Trophoblast cell (in vitro differentiated cells and primary cell): ENCODE data around the gene AP2A2.

Experiments
- DNase-seq, 2 donors: peaks; one replicate each; pipeline ENCODE4 v3.0.0-alpha.2; 2016
- H2AFZ ChIP-seq: 2 replicates; pipeline ENCODE4 v1.6.1; 2013; ENCODE audit warnings: low read length, moderate library complexity, mild to moderate bottlenecking; ENCODE audit not compliant: insufficient read depth, poor library complexity
- H2AK5ac ChIP-seq: 2 replicates; pipeline ENCODE4 v1.6.1; 2013; ENCODE audit warnings: mild to moderate bottlenecking, low read length
- H2BK120ac ChIP-seq: 2 replicates; pipeline ENCODE4 v1.6.1; 2013; ENCODE audit warnings: low read length, mild to moderate bottlenecking, moderate library complexity; ENCODE audit not compliant: insufficient read depth, poor library complexity
- H2BK12ac ChIP-seq: 2 replicates; pipeline ENCODE4 v1.6.1; 2013; ENCODE audit warnings: mild to moderate bottlenecking, low read length, moderate library complexity
- H2BK5ac ChIP-seq: 2 replicates; pipeline ENCODE4 v1.6.1; 2013; ENCODE audit warnings: low read length, low read depth, moderate library complexity, mild to moderate bottlenecking; ENCODE audit not compliant: poor library complexity
- H3K14ac ChIP-seq: 2 replicates; pipeline ENCODE4 v1.6.1; 2013; ENCODE audit warnings: mild to moderate bottlenecking, low read length
- H3K18ac ChIP-seq: 2 replicates; pipeline ENCODE4 v1.6.1; 2013; ENCODE audit warnings: mild to moderate bottlenecking, low read length
- H3K23ac ChIP-seq: 2 replicates; pipeline ENCODE4 v1.6.1; 2013; ENCODE audit warnings: low read length
- H3K27ac ChIP-seq: 2 replicates; pipeline ENCODE4 v1.5.1; 2013; ENCODE audit warnings: low read depth, mild to moderate bottlenecking, inconsistent platforms, low read length, moderate library complexity
- H3K27me3 ChIP-seq: 2 replicates; pipeline ENCODE4 v1.6.1; 2013; ENCODE audit warnings: inconsistent platforms, mild to moderate bottlenecking, low read length, moderate library complexity; ENCODE audit not compliant: insufficient read depth
- H3K36me3 ChIP-seq, 2 experiments: 1 replicate in 1 of 2; 2 replicates in 1 of 2; pipeline ENCODE4 v1.6.1; 2013; ENCODE audit warnings: low read length in 2 of 2, mild to moderate bottlenecking in 2 of 2, moderate library complexity in 1 of 2; ENCODE audit not compliant: insufficient read depth in 2 of 2, control insufficient read depth in 1 of 2
- H3K4ac ChIP-seq: 2 replicates; pipeline ENCODE4 v1.6.1; 2013; ENCODE audit warnings: low read depth, mild to moderate bottlenecking, low read length, moderate library complexity
- H3K4me1 ChIP-seq, 2 experiments: 1 replicate in 1 of 2; 2 replicates in 1 of 2; pipeline ENCODE4 v1.6.1; 2013; ENCODE audit warnings: low read length in 2 of 2, mild to moderate bottlenecking in 2 of 2, moderate library complexity in 1 of 2; ENCODE audit not compliant: insufficient read depth in 2 of 2, control insufficient read depth in 1 of 2
- H3K4me2 ChIP-seq: 2 replicates; pipeline ENCODE4 v1.6.1; 2013; ENCODE audit warnings: inconsistent platforms, mild to moderate bottlenecking, low read length, moderate library complexity
- H3K4me3 ChIP-seq: 2 replicates; pipeline ENCODE4 v1.5.1; 2013; ENCODE audit warnings: mild to moderate bottlenecking, low read depth, low read length, inconsistent platforms
- H3K79me1 ChIP-seq: one replicate; pipeline ENCODE4 v1.6.1; 2013; ENCODE audit warnings: low read length
- H3K79me2 ChIP-seq: 2 replicates; pipeline ENCODE4 v1.6.1; 2013; ENCODE audit warnings: low read length, mild to moderate bottlenecking; ENCODE audit not compliant: control insufficient read depth, insufficient read depth, poor library complexity
- H3K9ac ChIP-seq: 2 replicates; pipeline ENCODE4 v1.6.1; 2013; ENCODE audit warnings: mild to moderate bottlenecking, low read length
- H3K9me3 ChIP-seq: 2 replicates; pipeline ENCODE4 v1.6.1; 2013; ENCODE audit warnings: low read depth, mild to moderate bottlenecking, control low read depth, inconsistent platforms, low read length; ENCODE audit not compliant: insufficient read depth
- H4K12ac ChIP-seq: 2 replicates; pipeline ENCODE4 v1.6.1; 2013; ENCODE audit warnings: low read depth, mild to moderate bottlenecking, low read length, moderate library complexity
- H4K8ac ChIP-seq: 2 replicates; pipeline ENCODE4 v1.6.1; 2013; ENCODE audit warnings: low read depth, mild to moderate bottlenecking, low read length, moderate library complexity
- H4K91ac ChIP-seq: one replicate; pipeline ENCODE4 v1.6.1; 2013; ENCODE audit warnings: low read depth, mild to moderate bottlenecking, low read length, moderate library complexity
- WGBS: extraction: QIAGEN DNeasy Blood & Tissue Kit; methylation state at CpG from one replicate; pipeline ENCODE4 v1.1.7; 2013; ENCODE audit warnings: missing lambda C conversion rate; ENCODE audit not compliant: insufficient read length, insufficient coverage; ENCODE audit errors: extremely low coverage; 5-methylcytosine and 5-hydroxymethylcytosine counted together

Gene AP2A2

GRCh38 chr11:890794-891540 is 34.7 kb upstream of the AP2A2 start:
- Histone ChIP-seq H4K12ac (no peak overlapping the region), H3K4me1 (no peaks in the 10 kb centered on the region), H3K79me1 (no peaks in the 10 kb centered on the region), H4K91ac (no peak overlapping the region), H2AFZ (no peak overlapping the region), H3K27me3 (no peaks in the 10 kb centered on the region), H3K79me2 (no peaks in the 10 kb centered on the region), H4K8ac (no peak overlapping the region), H3K4me2 (no peak overlapping the region), H2BK5ac (no peak overlapping the region), H3K4ac (no peak overlapping the region), H3K23ac (no peak overlapping the region), H2BK12ac (no peak overlapping the region), H3K9ac (no peak overlapping the region), H3K27ac (no peak overlapping the region), H3K18ac (no peak overlapping the region), H3K4me3 (no peak overlapping the region), H3K36me3 (peaks cover 27 to 39% of the 10 kb centered on the region in 2 experiments), H2AK5ac (no peak overlapping the region), H3K14ac (no peak overlapping the region), H2BK120ac (no peak overlapping the region), H3K9me3 (peaks cover 3% of the 10 kb centered on the region)
- no peak for DNase-seq
- WGBS: no CpG with 5 or more reads among the region's 27 CpGs

- Histone ChIP-seq H2BK120ac (no peak overlapping the region), H3K14ac (no peak overlapping the region), H4K12ac (no peak overlapping the region), H2AK5ac (no peak overlapping the region), H3K9me3 (peaks cover 3% of the 10 kb centered on the region), H3K79me2 (no peaks in the 10 kb centered on the region), H3K4me2 (no peak overlapping the region), H3K4me3 (no peak overlapping the region), H3K79me1 (no peaks in the 10 kb centered on the region), H4K8ac (no peak overlapping the region), H3K27ac (no peak overlapping the region), H3K23ac (no peak overlapping the region), H2BK12ac (no peak overlapping the region), H3K9ac (no peak overlapping the region), H3K4ac (no peak overlapping the region), H3K36me3 (peaks cover 8 to 22% of the 10 kb centered on the region in 2 experiments), H2BK5ac (no peak overlapping the region), H3K27me3 (no peaks in the 10 kb centered on the region), H3K4me1 (no peaks in the 10 kb centered on the region), H2AFZ (no peak overlapping the region), H4K91ac (no peak overlapping the region), H3K18ac (no peak overlapping the region)
- WGBS: no CpG with 5 or more reads among the region's 13 CpGs
- DNase-seq: no peak
These were observed 32.5 kb upstream of the AP2A2 start for GRCh38 chr11:893008-893654.

GRCh38 chr11:894575-895201 is 31.0 kb upstream of the AP2A2 start:
- Histone ChIP-seq H3K4me1 (no peaks in the 10 kb centered on the region), H4K91ac (no peak overlapping the region), H3K23ac (no peak overlapping the region), H2BK120ac (no peak overlapping the region), H2AK5ac (no peak overlapping the region), H2AFZ (no peak overlapping the region), H3K79me1 (no peaks in the 10 kb centered on the region), H3K9ac (no peak overlapping the region), H3K79me2 (no peaks in the 10 kb centered on the region), H3K9me3 (peaks cover 3% of the 10 kb centered on the region), H3K36me3 (peaks cover 20 to 30% of the 10 kb centered on the region in 2 experiments), H4K8ac (no peak overlapping the region), H3K18ac (no peak overlapping the region), H3K4ac (no peak overlapping the region), H4K12ac (peak overlapping the region; percentile 15), H3K14ac (no peak overlapping the region), H2BK5ac (no peak overlapping the region), H3K4me2 (no peak overlapping the region), H2BK12ac (no peak overlapping the region), H3K4me3 (no peak overlapping the region), H3K27ac (no peak overlapping the region), H3K27me3 (no peaks in the 10 kb centered on the region)
- no CpG with 5 or more reads among the region's 12 CpGs for WGBS
- no peak for DNase-seq

GRCh38 chr11:895331-896110 is 30.1 kb upstream of the AP2A2 start:
- H3K79me2 ChIP-seq: no peaks in the 10 kb centered on the region
- no peak overlapping the region for H2AFZ ChIP-seq
- H3K36me3 ChIP-seq: peaks cover 23 to 37% of the 10 kb centered on the region in 2 experiments
- H3K79me1 ChIP-seq: no peaks in the 10 kb centered on the region
- H3K9ac ChIP-seq: no peak overlapping the region
- H3K9me3 ChIP-seq: peaks cover 2% of the 10 kb centered on the region
- no peaks in the 10 kb centered on the region for H3K4me1 ChIP-seq
- H2BK5ac ChIP-seq: no peak overlapping the region
- no peak overlapping the region for H3K14ac ChIP-seq
- H4K12ac ChIP-seq: peak overlapping the region; percentile 15
- WGBS: no CpG with 5 or more reads among the region's 26 CpGs
- H3K4me2 ChIP-seq: no peak overlapping the region
- no peak overlapping the region for H3K27ac ChIP-seq
- H4K8ac ChIP-seq: no peak overlapping the region
- H3K4me3 ChIP-seq: no peak overlapping the region
- no peak overlapping the region for H3K23ac ChIP-seq
- H2BK12ac ChIP-seq: no peak overlapping the region
- H4K91ac ChIP-seq: no peak overlapping the region
- no peak overlapping the region for H3K4ac ChIP-seq
- H3K18ac ChIP-seq: no peak overlapping the region
- H2AK5ac ChIP-seq: no peak overlapping the region
- H2BK120ac ChIP-seq: no peak overlapping the region
- DNase-seq: no peak
- H3K27me3 ChIP-seq: no peaks in the 10 kb centered on the region
